ENCODE measurements around the gene AGTRAP. TPM values are rescaled to one million over a fixed set of nuclear protein-coding genes. Genes with fewer than 3 reads are reported as not detected.
A peak's percentile ranks its signal among the peaks of the same experiment; 100 is the strongest.

Gene AGTRAP, protein sequence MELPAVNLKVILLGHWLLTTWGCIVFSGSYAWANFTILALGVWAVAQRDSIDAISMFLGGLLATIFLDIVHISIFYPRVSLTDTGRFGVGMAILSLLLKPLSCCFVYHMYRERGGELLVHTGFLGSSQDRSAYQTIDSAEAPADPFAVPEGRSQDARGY
- total RNA-seq, result 10 to 100 TPM; 16.5 to 18.0 TPM

DNA sequence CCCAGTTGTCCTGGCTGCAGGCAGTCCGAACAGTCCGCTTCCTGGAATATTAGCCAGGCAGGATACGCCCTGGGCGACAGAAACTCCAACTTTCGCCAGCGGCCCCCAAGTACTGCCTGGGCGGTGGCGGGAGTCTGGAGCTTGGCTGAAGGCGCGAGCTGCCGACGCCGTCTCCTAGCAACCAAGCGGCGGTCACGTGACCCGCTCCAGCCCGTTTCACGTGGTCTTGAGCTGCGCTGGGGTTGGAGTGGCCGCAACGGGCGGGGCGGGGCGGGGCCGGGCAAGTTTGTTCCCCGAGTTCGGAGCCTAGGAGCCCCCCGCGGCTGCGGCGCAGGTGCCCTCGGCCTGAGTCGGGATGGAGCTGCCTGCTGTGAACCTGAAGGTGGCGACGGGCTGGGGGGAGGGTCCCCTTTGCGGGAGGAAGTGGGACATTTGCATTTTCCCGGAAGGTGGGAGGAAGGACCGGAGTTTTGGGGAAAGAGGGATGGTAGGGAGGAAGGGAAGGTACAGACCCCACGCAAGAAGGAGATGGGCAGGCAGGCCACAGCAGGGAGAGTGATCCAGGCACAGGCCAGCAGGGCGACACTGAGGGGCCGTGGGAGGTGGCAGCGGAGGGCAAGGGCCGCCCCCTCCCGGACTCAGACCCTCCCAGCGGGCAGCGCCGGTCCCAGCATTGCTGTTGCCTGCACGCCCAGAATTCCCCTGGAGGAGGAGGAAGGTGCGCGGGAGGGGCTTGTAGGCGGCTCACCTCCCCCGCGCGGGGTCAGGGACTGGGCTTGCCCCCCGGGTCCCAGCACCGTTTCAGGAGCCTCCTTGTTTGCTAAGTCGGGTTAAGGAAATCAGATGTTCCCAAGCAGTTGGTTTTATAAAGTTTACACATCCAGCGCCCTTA is at the start of gene AGTRAP:
Gene AGTRAP (plus strand): TSS at position 283 of the 892 bp plus-strand sequence. CDS start 73 bp downstream, at position 356.
- ChIA-PET POLR2A (interaction anchor here (0.7 to 1.7 kb wide), 7 partner anchors 54 to 1967 kb away, joined by 3 to 11 read pairs (median 4); partner anchors contain the start of genes FBXO6 and TARDBP), CTCF (interaction anchor here (0.8 to 4.2 kb wide), 5 partner anchors 13 to 86 kb away, joined by 4 to 35 read pairs (median 7); no protein-coding TSS in a partner anchor)
- DNase-seq, result peak; percentile 93
- H3K4me3 Mint-ChIP-seq, result peak within 1 kb of the TSS; percentile 96
- peaks cover 49% of the 10 kb centered on the region for H3K4me1 Mint-ChIP-seq (ENCODE audit: low read depth)
- intact Hi-C loops (cut with micrococcal nuclease), result loop anchor here (5.0 kb wide), 1 partner anchor 71 kb away; the partner anchor contains the start of genes CLCN6 and MTHFR
- peak within 1 kb of the TSS; percentile 85 for H3K27ac Mint-ChIP-seq
- H3K9me3 Mint-ChIP-seq, result no peaks in the 10 kb centered on the region
- H3K36me3 Mint-ChIP-seq, result no peaks in the 10 kb centered on the region
- H3K27me3 Mint-ChIP-seq, result no peaks in the 10 kb centered on the region

- ChIA-PET POLR2A (no interaction called here), CTCF (no interaction called here)
- DNase-seq, result no peak
- Mint-ChIP-seq H3K36me3 (no peaks in the 10 kb centered on the region), H3K27ac (no peak overlapping the region), H3K9me3 (no peaks in the 10 kb centered on the region), H3K4me3 (no peak overlapping the region), H3K27me3 (peaks cover 31% of the 10 kb centered on the region), H3K4me1 (ENCODE audit: low read depth) (peaks cover 20% of the 10 kb centered on the region)
- intact Hi-C loops (cut with micrococcal nuclease), result no loop called here
Measured at GRCh38 chr1:11688506-11688905, 47.4 kb upstream of the AGTRAP start.

- ChIA-PET POLR2A (interaction anchor here (1.2 kb wide), 1 partner anchor 9 kb away, joined by 3 read pairs; the partner anchor contains the start of gene MAD2L2), CTCF (interaction anchor here (0.9 to 1.7 kb wide), 4 partner anchors 9 to 45 kb away, joined by 3 to 6 read pairs (median 4); no protein-coding TSS in a partner anchor)
- no peak for DNase-seq
- Mint-ChIP-seq H3K27ac (no peak overlapping the region), H3K4me3 (no peak overlapping the region), H3K9me3 (no peaks in the 10 kb centered on the region), H3K27me3 (peaks cover 37% of the 10 kb centered on the region), H3K4me1 (ENCODE audit: low read depth) (peaks cover 20% of the 10 kb centered on the region), H3K36me3 (no peaks in the 10 kb centered on the region)
- intact Hi-C loops (cut with micrococcal nuclease), result no loop called here
Measured at GRCh38 chr1:11690397-11691301, 45.3 kb upstream of the AGTRAP start.

- no peak for DNase-seq
- Mint-ChIP-seq H3K4me1 (ENCODE audit: low read depth) (peaks cover 20% of the 10 kb centered on the region), H3K9me3 (no peaks in the 10 kb centered on the region), H3K27me3 (peaks cover 37% of the 10 kb centered on the region), H3K36me3 (no peaks in the 10 kb centered on the region), H3K27ac (no peak within 1 kb of the TSS), H3K4me3 (peak within 1 kb of the TSS; percentile 37)
- intact Hi-C loops (cut with micrococcal nuclease), result no loop called here
- CTCF ChIA-PET, result no interaction called here
- POLR2A ChIA-PET, result no interaction called here
Measured at GRCh38 chr1:11691302-11691914, 44.5 kb upstream of the AGTRAP start, which contains the start of gene DRAXIN. TSS of gene DRAXIN (plus strand) at chr1:11691710. CDS start at chr1:11706259, 14,549 bp downstream.

DNA sequence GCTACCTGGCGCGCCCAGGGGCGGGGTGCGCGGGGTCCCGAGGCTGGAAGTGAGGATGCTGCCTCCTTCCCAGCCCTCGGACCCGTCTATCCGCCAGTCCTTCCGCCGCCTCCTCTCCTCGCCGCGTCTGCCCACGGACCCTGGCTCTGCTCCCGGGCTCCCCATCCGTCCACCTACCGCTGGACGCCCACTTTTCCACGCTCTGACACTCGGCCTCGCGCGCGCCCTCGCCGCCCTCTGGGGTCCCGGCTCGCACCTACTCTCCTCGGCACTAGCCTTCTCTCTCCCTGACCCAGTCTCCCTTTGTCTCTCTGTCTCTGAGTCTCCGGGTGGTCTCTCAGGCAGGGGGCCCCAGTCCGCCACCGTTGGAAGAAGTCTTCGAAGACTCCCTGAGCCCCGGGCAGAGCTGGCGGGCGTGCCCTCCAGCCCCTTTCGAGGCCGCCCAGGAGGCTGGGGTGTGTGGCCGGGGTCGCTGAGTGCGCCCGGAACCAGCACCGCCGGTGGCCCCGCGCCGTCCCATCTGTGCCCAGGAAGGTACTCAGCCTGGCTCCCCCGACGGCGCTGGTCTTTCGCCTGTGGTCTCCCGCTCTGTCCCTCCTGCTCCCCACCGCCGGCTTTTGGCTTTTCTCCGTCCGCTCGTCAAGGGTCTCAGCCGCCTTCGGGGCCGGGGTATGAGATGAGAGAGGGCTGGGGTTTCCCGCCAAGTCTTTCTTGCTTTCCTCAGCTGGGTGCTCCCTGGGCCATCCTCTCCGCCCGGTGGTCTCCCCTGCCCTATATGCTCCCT is 43.8 kb upstream of the AGTRAP start:
- Mint-ChIP-seq H3K27ac (no peak overlapping the region), H3K9me3 (no peaks in the 10 kb centered on the region), H3K36me3 (no peaks in the 10 kb centered on the region), H3K4me1 (ENCODE audit: low read depth) (peaks cover 20% of the 10 kb centered on the region), H3K4me3 (peak overlapping the region; percentile 37), H3K27me3 (peaks cover 37% of the 10 kb centered on the region)
- DNase-seq, result no peak
- intact Hi-C loops (cut with micrococcal nuclease), result no loop called here
- ChIA-PET CTCF (interaction anchor here (1.5 kb wide), 1 partner anchor 28 kb away, joined by 5 read pairs; the partner anchor contains the start of gene FBXO6), POLR2A (interaction anchor here (1.6 kb wide), 1 partner anchor 10 kb away, joined by 3 read pairs; no protein-coding TSS in a partner anchor)

DNA sequence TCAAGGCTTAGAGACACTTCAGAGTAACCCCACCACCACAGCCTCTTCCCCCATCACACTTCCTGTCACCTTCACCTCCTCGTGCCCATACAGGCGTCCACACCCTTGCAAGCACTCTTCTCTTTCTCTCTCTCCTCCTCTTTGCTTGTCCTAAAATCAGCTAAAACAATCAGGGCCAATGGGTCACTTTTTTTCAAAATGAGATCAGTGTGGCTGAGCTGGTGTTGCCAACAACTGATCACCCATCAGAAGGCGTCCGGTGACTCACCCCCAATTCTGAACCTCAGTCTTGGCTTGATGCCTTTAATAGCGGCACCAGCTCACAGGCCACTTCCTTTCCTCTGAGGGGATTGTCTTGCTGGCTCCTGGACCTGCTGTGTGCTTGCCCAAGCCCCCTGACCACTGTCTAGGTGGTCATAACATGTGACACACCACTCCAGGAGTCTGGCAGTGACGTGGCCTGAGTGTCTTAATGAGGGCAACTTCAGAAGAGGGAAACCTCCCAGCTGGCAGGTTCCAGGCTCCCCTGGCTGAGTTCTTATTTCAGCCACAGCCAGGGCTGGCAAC is 42.8 kb upstream of the AGTRAP start:
- Mint-ChIP-seq H3K27ac (no peak overlapping the region), H3K4me3 (no peak overlapping the region), H3K27me3 (peaks cover 34% of the 10 kb centered on the region), H3K36me3 (no peaks in the 10 kb centered on the region), H3K9me3 (no peaks in the 10 kb centered on the region), H3K4me1 (ENCODE audit: low read depth) (peaks cover 20% of the 10 kb centered on the region)
- CTCF ChIA-PET, result interaction anchor here (1.0 to 2.2 kb wide), 4 partner anchors 11 to 47 kb away, joined by 3 to 8 read pairs (median 5); partner anchors contain the start of gene FBXO6
- intact Hi-C loops (cut with micrococcal nuclease), result loop anchor here (1.0 kb wide), 1 partner anchor 12 kb away; the partner anchor contains the start of gene MAD2L2
- DNase-seq, result peak; percentile 70
- POLR2A ChIA-PET, result interaction anchor here (0.6 to 1.6 kb wide), 2 partner anchors 11 to 217 kb away, joined by 3 read pairs; no protein-coding TSS in a partner anchor

DNA sequence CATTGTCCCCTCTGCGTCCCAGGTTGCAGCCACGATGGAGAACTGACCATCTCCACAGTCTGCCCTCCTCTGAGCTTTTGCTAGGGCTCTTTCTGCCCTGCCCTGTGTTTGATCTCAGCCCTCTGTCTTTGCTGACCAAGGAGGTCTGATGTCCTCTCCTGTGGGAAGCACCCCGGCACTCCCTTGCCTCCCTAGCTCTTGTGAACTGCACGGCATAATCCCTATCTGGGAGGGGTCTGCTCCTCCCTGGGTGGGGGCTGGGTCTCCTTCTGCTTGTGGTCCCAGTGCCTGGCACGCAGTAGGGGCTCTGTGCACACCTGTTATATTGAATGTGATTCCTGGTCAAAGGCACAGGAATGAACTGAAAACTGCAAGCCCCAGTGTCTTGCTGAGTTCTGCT is 42.0 kb upstream of the AGTRAP start:
- CTCF ChIA-PET, result interaction anchor here (1.5 to 2.2 kb wide), 2 partner anchors 12 to 30 kb away, joined by 5 to 8 read pairs; partner anchors contain the start of gene FBXO6
- Mint-ChIP-seq H3K4me1 (ENCODE audit: low read depth) (peaks cover 20% of the 10 kb centered on the region), H3K27me3 (peaks cover 34% of the 10 kb centered on the region), H3K4me3 (no peak overlapping the region), H3K9me3 (no peaks in the 10 kb centered on the region), H3K36me3 (no peaks in the 10 kb centered on the region), H3K27ac (no peak overlapping the region)
- POLR2A ChIA-PET, result interaction anchor here (1.6 kb wide), 1 partner anchor 12 kb away, joined by 3 read pairs; no protein-coding TSS in a partner anchor
- DNase-seq, result no peak
- intact Hi-C loops (cut with micrococcal nuclease), result loop anchor here (1.0 kb wide), 1 partner anchor 13 kb away; the partner anchor contains the start of gene MAD2L2

DNA sequence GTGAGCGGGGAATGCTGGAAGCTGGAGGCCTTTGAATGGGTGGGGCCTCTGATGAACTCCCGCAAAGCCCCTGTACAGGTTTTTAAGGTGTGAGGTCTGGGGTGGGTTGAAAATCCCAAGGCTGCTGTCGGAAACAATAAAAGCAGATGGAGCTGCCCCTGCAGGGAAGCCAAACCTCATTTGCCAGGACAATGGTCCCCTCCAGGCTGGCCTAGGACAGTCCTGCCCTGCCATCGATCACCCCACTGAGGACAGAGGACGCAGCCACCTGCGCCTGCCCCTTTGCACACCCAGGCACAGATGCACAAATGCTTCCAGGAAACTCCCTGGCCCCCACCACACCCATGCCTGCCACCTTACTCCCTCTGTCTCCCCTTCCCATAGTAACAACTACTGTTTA is 40.1 kb upstream of the AGTRAP start:
- Mint-ChIP-seq H3K4me1 (ENCODE audit: low read depth) (peaks cover 13% of the 10 kb centered on the region), H3K4me3 (no peak overlapping the region), H3K27me3 (peaks cover 23% of the 10 kb centered on the region), H3K9me3 (no peaks in the 10 kb centered on the region), H3K27ac (no peak overlapping the region), H3K36me3 (no peaks in the 10 kb centered on the region)
- intact Hi-C loops (cut with micrococcal nuclease), result no loop called here
- CTCF ChIA-PET, result no interaction called here
- no peak for DNase-seq
- POLR2A ChIA-PET, result no interaction called here

GRCh38 chr1:11697188-11697892 is 38.6 kb upstream of the AGTRAP start:
- no peaks in the 10 kb centered on the region for H3K36me3 Mint-ChIP-seq
- DNase-seq, result no peak
- ChIA-PET POLR2A (no interaction called here), CTCF (interaction anchor here (1.3 to 2.4 kb wide), 2 partner anchors 22 to 33 kb away, joined by 3 to 9 read pairs; no protein-coding TSS in a partner anchor)
- peaks cover 10% of the 10 kb centered on the region for H3K4me1 Mint-ChIP-seq (ENCODE audit: low read depth)
- H3K27ac Mint-ChIP-seq, result no peak overlapping the region
- intact Hi-C loops (cut with micrococcal nuclease), result no loop called here
- no peak overlapping the region for H3K4me3 Mint-ChIP-seq
- H3K27me3 Mint-ChIP-seq, result peaks cover 21% of the 10 kb centered on the region
- H3K9me3 Mint-ChIP-seq, result no peaks in the 10 kb centered on the region

DNA sequence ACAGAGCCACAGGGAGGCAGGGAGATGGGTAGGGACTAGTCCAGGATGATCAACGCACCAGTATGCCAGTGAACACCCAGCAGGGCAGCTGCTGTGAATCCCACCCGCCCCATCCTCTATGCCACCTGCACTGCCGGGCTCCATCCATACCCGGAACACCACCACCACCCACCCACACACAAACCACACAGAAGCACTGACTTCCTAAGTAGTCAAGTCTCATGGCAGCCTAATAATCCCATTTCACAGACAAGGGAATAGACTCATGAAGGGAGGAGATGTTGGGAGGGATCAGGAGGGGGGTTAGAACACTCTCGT is 38.1 kb upstream of the AGTRAP start:
- H3K27me3 Mint-ChIP-seq, result peaks cover 16% of the 10 kb centered on the region
- no peak for DNase-seq
- no peaks in the 10 kb centered on the region for H3K9me3 Mint-ChIP-seq
- POLR2A ChIA-PET, result no interaction called here
- H3K4me3 Mint-ChIP-seq, result no peak overlapping the region
- no peak overlapping the region for H3K27ac Mint-ChIP-seq
- peaks cover 4% of the 10 kb centered on the region for H3K4me1 Mint-ChIP-seq (ENCODE audit: low read depth)
- intact Hi-C loops (cut with micrococcal nuclease), result no loop called here
- CTCF ChIA-PET, result interaction anchor here (2.4 kb wide), 1 partner anchor 21 kb away, joined by 9 read pairs; no protein-coding TSS in a partner anchor
- no peaks in the 10 kb centered on the region for H3K36me3 Mint-ChIP-seq

Data from activated CD4-positive, alpha-beta memory T cell treated with anti-CD3 and anti-CD28 coated beads for 36 hours (primary cell).